Heart left ventricle (tissue), 16 donors: ENCODE measurements around the gene GJB5. TPM values are rescaled to one million over a fixed set of nuclear protein-coding genes. Genes with fewer than 3 reads are reported as not detected.

Experiments
- ATAC-seq, 4 donors: fragments of 200-7000 bp; cut with Tn5 transposase; one replicate each; pipeline ENCODE4 v1.9.1; 2020 to 2022; ENCODE audit warnings: moderate library complexity in 4 of 4, mild to moderate bottlenecking in 3 of 4, moderate number of reproducible peaks in 1 of 4
- DNase-seq, 5 donors: peaks; one replicate each; pipeline ENCODE4 v3.0.0-alpha.2; 2020
- H3K27ac ChIP-seq, 12 donors: fragments of 200-600 bp; sonication (generic) in 4 of 12; one replicate each; pipeline versions ENCODE4 v1.5.0 to v1.8.0; 2016 to 2022; ENCODE audit warnings: mild to moderate bottlenecking in 2 of 12
- H3K27me3 ChIP-seq, 9 donors: fragments of 200-600 bp; sonication (generic) in 2 of 9; one replicate each; pipeline versions ENCODE4 v1.5.1 to v1.8.0; 2016 to 2022; ENCODE audit warnings: mild to moderate bottlenecking in 3 of 9
- H3K36me3 ChIP-seq, 9 donors: fragments of 200-600 bp; sonication (generic) in 2 of 9; one replicate each; pipeline versions ENCODE4 v1.5.0 to v1.8.0; 2018 to 2022; ENCODE audit warnings: mild to moderate bottlenecking in 2 of 9
- H3K4me1 ChIP-seq, 12 donors: fragments of 200-600 bp; sonication (generic) in 4 of 12; one replicate each; pipeline versions ENCODE4 v1.5.0 to v1.8.0; 2016 to 2022; ENCODE audit warnings: mild to moderate bottlenecking in 3 of 12
- H3K4me3 ChIP-seq, 12 donors: fragments of 200-600 bp; sonication (generic) in 4 of 12; one replicate each; pipeline versions ENCODE4 v1.5.0 to v1.8.0; 2017 to 2022; ENCODE audit warnings: mild to moderate bottlenecking in 9 of 12, moderate library complexity in 4 of 12
- H3K9me3 ChIP-seq, 12 donors: fragments of 200-600 bp; sonication (generic) in 4 of 12; one replicate each; pipeline versions ENCODE4 v1.5.0 to v1.8.0; 2016 to 2022; ENCODE audit warnings: mild to moderate bottlenecking in 1 of 12
- CTCF ChIP-seq, 12 donors: fragments of 200-600 bp; sonication (generic) in 4 of 12; IDR thresholded peaks; one replicate each; pipeline versions ENCODE4 v1.5.0 to v1.8.0; 2018 to 2022; ENCODE audit warnings: antibody characterized with exemption in 12 of 12, mild to moderate bottlenecking in 5 of 12
- POLR2A ChIP-seq, 2 donors: fragments of 450-650 bp; IDR thresholded peaks; one replicate each; pipeline ENCODE4 v1.6.1; 2017; ENCODE audit warnings: antibody characterized with exemption in 2 of 2, mild to moderate bottlenecking in 2 of 2, moderate library complexity in 2 of 2
- WGBS, 4 donors: extraction: QIAGEN DNeasy Blood & Tissue Kit in 2 of 4; methylation state at CpG; one replicate each; pipeline versions ENCODE4 v1.1.5 to v1.1.7; 2013 to 2018; 5-methylcytosine and 5-hydroxymethylcytosine counted together
- intact Hi-C, 10 donors: fragments of 100-400 bp; cut with DNase I; formaldehyde crosslinking; loops; one replicate each; pipeline versions ENCODE4 v1.11.1 to v1.14.2; 2022
- polyA plus RNA-seq, 2 donors: library from polyadenylated mRNA; stranded (reverse); fragments of 200-250 nt; gene quantifications; one replicate each; pipeline ENCODE4 v1.2.3, GENCODE V29; 2013
- total RNA-seq, 9 donors: library from RNA; depleted of rRNA in 2 of 9; stranded (reverse); fragments of >200 nt in 2 of 9; fragmentation: NEBNext Ultra II Directional in 3 of 9; extraction: Animal tissue kit (Norgen Biotek cat#: 25700) in 3 of 9; gene quantifications; one replicate each; pipeline versions ENCODE4 v1.1.0 to v1.2.4, GENCODE V29; 2016 to 2023
- donor health status: ischemic (EF 13 %, LVEDD 7.1; RV severe dilation, severe dysfunction).
- donor health status: healthy with polysubstance abuse.
- donor health status: DM: no; HTN: yes; CAD: no.
- donor health status: DM: no; HTN: no; CAD: no.
- donor health status: ischemic (EF 25% LVEDD 6.9; RV normal size, moderate dysfunction).
- donor health status: ischemic (EF 25% LVEDD 5.7; RV mildly dilated, moderate dysfunction).
- donor health status: healthy.
- donor health status: DM: yes; HTN: yes; CAD: no.
- donor health status: ischemic (EF 35%, LVEDD 5.7; RV mildly dilated, moderate dysfunction).
- donor health status: nonischemic (EF 11% LVEDD 7.7; RV severe dilation, severe dysfunction).
- donor health status: DM: yes; HTN: yes; CAD: no.
- donor health status: PGD.
- donor health status: ischemic (EF 29% LVEDD 5.4; RV normal size, mild dysfunction).
- donor health status: nonischemic (EF 23%, LVEDD 6.1; RV moderate dilation, normal function).

GJB5 gene
- total and polyA plus RNA-seq, 11 donors, result not detected

- H3K27me3 ChIP-seq, result no peaks in the 10 kb centered on the region
- ATAC-seq, result no peak
- WGBS, 4 donors, result 95 to 98% (median 97%) methylated on average over 3 of the region's 3 CpGs
- TF ChIP-seq POLR2A (IDR thresholded peaks at IDR 0.05) (no peak), CTCF (IDR thresholded peaks at IDR 0.05) (no peak)
- no peaks in the 10 kb centered on the region for H3K36me3 ChIP-seq
- no peak overlapping the region for H3K4me3 ChIP-seq
- no peak overlapping the region for H3K27ac ChIP-seq
- no peak for DNase-seq
- intact Hi-C loops, result no loop called here
- peaks cover 0 to 14% (median 0%) of the 10 kb centered on the region in 12 donors for H3K9me3 ChIP-seq
- H3K4me1 ChIP-seq, result peaks cover 0 to 23% (median 4%) of the 10 kb centered on the region in 12 donors
Observed at GRCh38 chr1:34803770-34804169, 48.9 kb downstream of the GJB5 start.

GRCh38 chr1:34806396-34806795 lies 51.5 kb downstream of the GJB5 start:
- DNase-seq, result no peak
- WGBS, 4 donors, result 47 to 75% (median 52%) methylated on average over 3 of the region's 3 CpGs
- H3K4me1 ChIP-seq, result peaks cover 0 to 10% (median 0%) of the 10 kb centered on the region in 12 donors
- no peak overlapping the region for H3K27ac ChIP-seq
- TF ChIP-seq CTCF (IDR thresholded peaks at IDR 0.05), result no peak
- no peak for TF ChIP-seq POLR2A (IDR thresholded peaks at IDR 0.05)
- H3K36me3 ChIP-seq, result peaks cover 0 to 9% (median 0%) of the 10 kb centered on the region in 9 donors
- H3K27me3 ChIP-seq, result no peaks in the 10 kb centered on the region
- intact Hi-C loops, result no loop called here
- ATAC-seq, result no peak
- peaks cover 0 to 14% (median 0%) of the 10 kb centered on the region in 12 donors for H3K9me3 ChIP-seq
- H3K4me3 ChIP-seq, result no peak overlapping the region

Other genes starting within 250 kb of the GJB5 start
- not detected for gene GJB4, start 4.7 kb downstream of the GJB5 start, total RNA-seq
- not detected for gene GJB4, start 4.7 kb downstream of the GJB5 start, polyA plus RNA-seq
- not detected for gene GJB3, start 26.2 kb downstream of the GJB5 start, total RNA-seq
- gene GJB3, start 26.2 kb downstream of the GJB5 start, polyA plus RNA-seq, result not detected
- gene GJA4, start 38.0 kb downstream of the GJB5 start, total RNA-seq, result 10 to 100 TPM; 14.2 to 78.0 (median 22.6) TPM
- 10 to 100 TPM; 23.0 to 36.9 TPM for gene GJA4, start 38.0 kb downstream of the GJB5 start, polyA plus RNA-seq
- gene SMIM12, start 104.7 kb downstream of the GJB5 start, total RNA-seq, result 10 to 100 TPM; 33.5 to 52.4 (median 37.8) TPM
- gene SMIM12, start 104.7 kb downstream of the GJB5 start, polyA plus RNA-seq, result 10 to 100 TPM; 16.1 to 98.5 TPM
- gene DLGAP3, start 174.6 kb downstream of the GJB5 start, total RNA-seq, result under 1 TPM in 2 of 9 donors, not detected in 7; 0.07 to 0.51 TPM
- gene DLGAP3, start 174.6 kb downstream of the GJB5 start, polyA plus RNA-seq, result under 1 TPM in 1 of 2 donors, not detected in 1; 0.10 TPM
- 10 to 100 TPM in 4 of 9 donors, 1 to 10 TPM in 5; 4.0 to 19.9 (median 8.6) TPM for gene TMEM35B, start 230.3 kb downstream of the GJB5 start, total RNA-seq
- 10 to 100 TPM; 12.3 to 19.5 TPM for gene TMEM35B, start 230.3 kb downstream of the GJB5 start, polyA plus RNA-seq